ENCODE results near the gene MRPL24.

DNA sequence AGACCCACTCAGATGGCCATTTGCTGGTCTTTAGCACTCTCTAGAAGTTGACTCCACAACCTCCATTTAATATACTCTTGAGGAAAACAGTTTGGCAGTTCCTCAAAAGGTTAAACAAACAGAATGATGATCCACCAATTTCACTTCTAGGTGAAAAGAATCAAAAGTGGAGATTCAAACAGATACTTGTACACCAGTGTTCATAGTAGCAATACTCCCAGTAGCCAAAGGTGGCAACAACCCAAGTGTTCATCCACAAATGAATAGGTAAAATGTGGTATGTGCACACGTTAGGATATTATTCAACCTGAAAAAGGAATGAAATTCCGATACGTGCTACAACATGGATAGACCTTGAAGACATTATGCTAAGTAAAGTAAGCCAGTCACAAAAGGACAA lies 32.7 kb upstream of the MRPL24 start:
- TF ChIP-seq CTCF (IDR thresholded peaks at IDR 0.05), result no peak
- no peak for TF ChIP-seq POLR2A (IDR thresholded peaks at IDR 0.05)
